Measurements from ENCODE around the gene ISG15. TPM values are rescaled to one million over a fixed set of nuclear protein-coding genes. Genes with fewer than 3 reads are reported as not detected.

The ISG15 gene
- total and polyA plus RNA-seq, 9 of the 15 experiments (the other 6 are each of a cell fraction or from before 2014, with no cell fraction given): 0.40 to 58.3 (median 12.2) TPM

DNA sequence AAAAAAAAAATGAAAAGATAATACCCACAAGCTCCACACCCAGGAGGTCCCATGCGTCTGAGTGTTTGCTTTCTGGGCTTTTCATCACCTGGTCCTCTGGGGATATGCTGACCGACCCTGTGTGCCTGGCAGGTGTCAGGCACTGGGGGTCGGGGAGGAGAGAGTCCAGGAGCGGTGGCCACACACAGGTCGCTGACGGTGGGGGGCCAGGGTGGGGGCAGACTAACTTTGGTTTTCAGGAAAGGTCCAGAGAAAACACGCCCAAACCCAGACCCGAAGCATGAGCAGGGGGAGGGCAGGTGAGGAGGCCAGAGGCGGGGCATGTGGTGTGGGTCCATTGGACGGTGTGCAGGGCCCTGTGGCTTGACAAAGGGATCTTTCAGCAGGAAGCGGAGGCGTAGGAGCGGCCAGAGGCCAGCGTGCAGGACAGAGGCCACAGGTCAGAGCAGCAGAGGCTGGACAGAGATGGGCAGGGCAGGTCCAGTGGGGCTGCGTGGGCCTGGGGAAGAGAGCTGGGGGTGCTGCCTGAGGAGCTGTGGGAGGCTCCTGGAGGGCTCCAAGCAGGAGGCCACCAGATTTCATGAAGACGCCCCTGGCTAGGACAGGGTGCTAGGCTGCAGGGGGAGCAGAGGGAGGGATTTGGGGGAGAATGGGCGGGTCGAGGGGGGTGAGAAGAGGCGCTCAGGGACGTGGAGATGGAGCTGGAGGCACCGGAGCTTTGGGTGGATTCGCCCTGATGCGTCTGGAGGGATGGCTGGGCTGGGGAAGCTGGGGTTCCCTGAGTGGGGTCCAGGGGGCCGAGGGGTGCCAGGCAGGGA, 45.0 kb downstream of the ISG15 start (continued):
- TF ChIP-seq HDAC6 (IDR thresholded peaks at IDR 0.05; ENCODE audit: low read depth, low read length) (no peak), ZNF41 (CRISPR knock-in tag; conservative IDR thresholded peaks at IDR 0.05) (no peak), CCNT2 (IDR thresholded peaks at IDR 0.05; ENCODE audit: borderline replicate concordance, extremely low read depth, insufficient read length, low read depth, low read length) (no peak), ETV6 (IDR thresholded peaks at IDR 0.05; ENCODE audit: borderline replicate concordance in 1 of 2, low read depth in 2 of 2, low read length in 1 of 2) (no peak), ETV6 (CRISPR knock-in tag; IDR thresholded peaks at IDR 0.05; ENCODE audit: borderline replicate concordance) (no peak), ZBTB9 (CRISPR knock-in tag; IDR thresholded peaks at IDR 0.05) (no peak), CHD7 (IDR thresholded peaks at IDR 0.05; ENCODE audit: low read depth, low read length) (no peak), MEIS2 (IDR thresholded peaks at IDR 0.05; ENCODE audit: partially characterized antibody) (peak; percentile 87), TAL1 (IDR thresholded peaks at IDR 0.05) (no peak)
- TF ChIP-seq, protein P1, sequence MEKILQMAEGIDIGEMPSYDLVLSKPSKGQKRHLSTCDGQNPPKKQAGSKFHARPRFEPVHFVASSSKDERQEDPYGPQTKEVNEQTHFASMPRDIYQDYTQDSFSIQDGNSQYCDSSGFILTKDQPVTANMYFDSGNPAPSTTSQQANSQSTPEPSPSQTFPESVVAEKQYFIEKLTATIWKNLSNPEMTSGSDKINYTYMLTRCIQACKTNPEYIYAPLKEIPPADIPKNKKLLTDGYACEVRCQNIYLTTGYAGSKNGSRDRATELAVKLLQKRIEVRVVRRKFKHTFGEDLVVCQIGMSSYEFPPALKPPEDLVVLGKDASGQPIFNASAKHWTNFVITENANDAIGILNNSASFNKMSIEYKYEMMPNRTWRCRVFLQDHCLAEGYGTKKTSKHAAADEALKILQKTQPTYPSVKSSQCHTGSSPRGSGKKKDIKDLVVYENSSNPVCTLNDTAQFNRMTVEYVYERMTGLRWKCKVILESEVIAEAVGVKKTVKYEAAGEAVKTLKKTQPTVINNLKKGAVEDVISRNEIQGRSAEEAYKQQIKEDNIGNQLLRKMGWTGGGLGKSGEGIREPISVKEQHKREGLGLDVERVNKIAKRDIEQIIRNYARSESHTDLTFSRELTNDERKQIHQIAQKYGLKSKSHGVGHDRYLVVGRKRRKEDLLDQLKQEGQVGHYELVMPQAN (IDR thresholded peaks at IDR 0.05; ENCODE audit: borderline replicate concordance): no peak
